K562 (cell line): Measurements from ENCODE around the gene SPAG16. TPM values are rescaled to one million over a fixed set of nuclear protein-coding genes. Genes with fewer than 3 reads are reported as not detected.

Experiments used
- ATAC-seq: fragments of 200-7000 bp; cut with Tn5 transposase; 3 replicates; pipeline ENCODE4 v1.9.1; 2020; ENCODE audit warnings: moderate library complexity
- BruUV-seq: library from RNA; stranded (reverse); fragments of 400-500 nt; replicated peaks from 2 replicates; lab custom pipeline; 2021; lab: Mats Ljungman, UMichigan
- CTCF ChIA-PET: fragments of 300-600 bp; formaldehyde crosslinking; extraction: SDS; loops from one replicate; lab custom pipeline; 2021; ENCODE audit warnings: low intra/inter-chr PET ratio; lab: Yijun Ruan, JAX
- POLR2A ChIA-PET: fragments of 300-600, 350-650 bp; sonication (Branson Sonifier 250); formaldehyde crosslinking; extraction: SDS; loops from one replicate; lab custom pipeline; 2021; ENCODE audit warnings: antibody characterized with exemption, inconsistent platforms; lab: Yijun Ruan, JAX
- DNase-seq, 4 experiments: peaks; one replicate each; pipeline versions ENCODE4 v3.0.0 to v3.0.0-alpha.2; 2011 to 2018; ENCODE audit warnings: low spot score in 3 of 4, mixed read lengths in 3 of 4; ENCODE audit errors: extremely low read depth in 1 of 4
- FAIRE-seq: peaks from 2 replicates; lab custom pipeline; 2011; peaks lifted over from hg19 to GRCh38; lab: Jason Lieb, UNC
- H2AFZ ChIP-seq: 2 replicates; pipeline ENCODE4 v1.6.0; 2011; ENCODE audit warnings: low read depth, low read length, control low read depth, inconsistent platforms
- H3K27ac ChIP-seq: fragments of 200-600 bp; 3 replicates; pipeline ENCODE4 v1.8.0; 2011; ENCODE audit warnings: low read depth, mild to moderate bottlenecking, control low read depth, inconsistent platforms, low read length, moderate library complexity, mixed read lengths; ENCODE audit errors: extremely low read depth
- H3K27me3 ChIP-seq, 2 experiments: fragments of 300-600 bp in 1 of 2; 2 replicates in 1 of 2; 3 replicates in 1 of 2; pipeline versions ENCODE4 v1.6.0 to v1.8.0; 2011; ENCODE audit warnings: inconsistent platforms in 2 of 2, low read length in 2 of 2, mild to moderate bottlenecking in 1 of 2, mixed read lengths in 1 of 2, moderate library complexity in 1 of 2; ENCODE audit not compliant: control insufficient read depth in 2 of 2, insufficient read depth in 2 of 2
- H3K36me3 ChIP-seq: fragments of 300-600 bp; 3 replicates; pipeline ENCODE4 v1.8.0; 2011; ENCODE audit warnings: mild to moderate bottlenecking, low read length, inconsistent platforms; ENCODE audit not compliant: control insufficient read depth, insufficient read depth
- H3K4me1 ChIP-seq, 2 experiments: fragments of 200-600 bp in 1 of 2; replicated peaks in 1 of 2; 2 replicates in 1 of 2; 3 replicates in 1 of 2; pipeline versions ENCODE4 v1.5.1 to v1.8.0; 2011; ENCODE audit warnings: inconsistent platforms in 2 of 2, low read length in 2 of 2, mild to moderate bottlenecking in 1 of 2, mixed read lengths in 1 of 2, moderate library complexity in 1 of 2; ENCODE audit not compliant: control insufficient read depth in 2 of 2, insufficient read depth in 2 of 2
- H3K4me2 ChIP-seq: 2 replicates; pipeline ENCODE4 v1.6.1; 2011; ENCODE audit warnings: low read length, control low read depth, inconsistent platforms, mixed read lengths; ENCODE audit not compliant: insufficient read depth
- H3K4me3 ChIP-seq: fragments of 200-600 bp; sonication (generic), shearing (Covaris generic); 2 replicates; pipeline ENCODE4 v1.5.1; 2016; ENCODE audit warnings: control low read depth, inconsistent platforms
- H3K79me2 ChIP-seq: fragments of 200-600 bp; 3 replicates; pipeline ENCODE4 v1.8.0; 2011; ENCODE audit warnings: low read length, inconsistent platforms; ENCODE audit not compliant: control insufficient read depth, insufficient read depth
- H3K9ac ChIP-seq, 2 experiments: 2 replicates each; pipeline versions ENCODE4 v1.6.0 to v1.6.1; 2011; ENCODE audit warnings: low read depth in 2 of 2, low read length in 2 of 2, control low read depth in 1 of 2, inconsistent platforms in 1 of 2, mild to moderate bottlenecking in 1 of 2, mixed read lengths in 1 of 2; ENCODE audit not compliant: insufficient read depth in 1 of 2
- H3K9me1 ChIP-seq: one replicate; pipeline ENCODE4 v1.6.0; 2011; ENCODE audit warnings: inconsistent platforms, mild to moderate bottlenecking, low read length, moderate library complexity; ENCODE audit not compliant: control insufficient read depth, insufficient read depth
- H3K9me3 ChIP-seq: replicated peaks from 2 replicates; pipeline ENCODE4 v1.5.1; 2011; ENCODE audit warnings: low read depth, low read length, inconsistent platforms; ENCODE audit not compliant: control insufficient read depth, insufficient read depth
- H4K20me1 ChIP-seq: replicated peaks from 2 replicates; pipeline ENCODE4 v1.6.1; 2011; ENCODE audit warnings: low read length, inconsistent platforms, mixed read lengths; ENCODE audit not compliant: control insufficient read depth, insufficient read depth
- ATF7 ChIP-seq: fragments of 450-650 bp; IDR thresholded peaks from 2 replicates; pipeline ENCODE4 v1.7.1; 2014; ENCODE audit warnings: mild to moderate bottlenecking, moderate library complexity
- CBX3 ChIP-seq, 2 experiments: IDR thresholded peaks; 1 replicate in 1 of 2; 2 replicates in 1 of 2; pipeline ENCODE4 v1.6.1; 2012; ENCODE audit warnings: inconsistent platforms in 2 of 2, low read length in 2 of 2, borderline replicate concordance in 1 of 2, control low read depth in 1 of 2
- CTCF ChIP-seq, 3 experiments: IDR thresholded peaks in 2 of 3; conservative IDR thresholded peaks in 1 of 3; 2 replicates each; pipeline ENCODE4 v1.5.1; 2011 to 2012; ENCODE audit warnings: low read length in 3 of 3, mild to moderate bottlenecking in 3 of 3, control low read depth in 2 of 3, improper control_type of control experiment in 1 of 3, inconsistent platforms in 1 of 3, low read depth in 1 of 3, mixed read lengths in 1 of 3, moderate library complexity in 1 of 3; ENCODE audit not compliant: insufficient read depth in 2 of 3
- HSF4 ChIP-seq: fragments of 250-450 bp; sonication (Bioruptor Pico); IDR thresholded peaks from 2 replicates; pipeline ENCODE4 v2.1.2; 2022; ENCODE audit warnings: mild to moderate bottlenecking, moderate library complexity, borderline replicate concordance
- PCBP1 ChIP-seq: fragments of 200-400 bp; formaldehyde crosslinking; IDR thresholded peaks from 2 replicates; pipeline ENCODE4 v1.6.1; 2018; ENCODE audit warnings: mild to moderate bottlenecking, low read depth, low read length; ENCODE audit not compliant: poor library complexity, severe bottlenecking
- TAF9B ChIP-seq: fragments of 450-650 bp; IDR thresholded peaks from 2 replicates; pipeline ENCODE4 v1.6.1; 2018; ENCODE audit warnings: mild to moderate bottlenecking; ENCODE audit not compliant: partially characterized antibody
- TBL1XR1 ChIP-seq, 2 experiments: IDR thresholded peaks; 2 replicates each; pipeline ENCODE4 v1.6.1; 2012; ENCODE audit warnings: improper control_type of control experiment in 2 of 2, low read length in 2 of 2, mild to moderate bottlenecking in 1 of 2
- TFAM ChIP-seq: fragments of 250-450 bp; sonication (Bioruptor Pico); conservative IDR thresholded peaks from 2 replicates; pipeline ENCODE4 v1.5.0; 2021; ENCODE audit warnings: mild to moderate bottlenecking, moderate library complexity
- WGBS: fragments of 100-300 bp; shearing (Covaris generic); methylation state at CpG from one replicate; pipeline ENCODE4 v1.1.6; 2016; ENCODE audit warnings: low coverage, mixed read lengths; ENCODE audit not compliant: insufficient coverage; ENCODE audit errors: missing lambda C conversion rate; 5-methylcytosine and 5-hydroxymethylcytosine counted together
- in situ Hi-C: fragments of 300-500 bp; cut with MboI; formaldehyde crosslinking; loops from 4 replicates; pipeline ENCODE4 v1.15.0; 2018; ENCODE audit warnings: inconsistent platforms, mixed read lengths
- intact Hi-C: fragments of 100-400 bp; cut with micrococcal nuclease; formaldehyde crosslinking; loops from 2 replicates; pipeline ENCODE4 v1.14.2; 2022
- polyA plus RNA-seq, 8 experiments: library from polyadenylated mRNA; depleted of rRNA in 4 of 8; stranded (reverse) in 5 of 8; unstranded in 3 of 8; fragments of >200 nt; fragmentation: Nextera tagmentation in 2 of 8; fragmentation: Illumina TruSeq in 1 of 8; extraction: Ambion mirVana in 2 of 8; extraction: Trizol in 1 of 8; gene quantifications; 2 replicates each; pipeline versions ENCODE4 v1.2.1 to v1.2.3, GENCODE V29; 2011 to 2014; ENCODE audit warnings: inconsistent platforms in 1 of 8, missing spikeins in 1 of 8
- total RNA-seq, 7 experiments: library from RNA; depleted of rRNA in 6 of 7; stranded (reverse); fragments of >200 nt in 6 of 7; fragmentation: Illumina TruSeq in 2 of 7; extraction: Trizol in 2 of 7; gene quantifications; 2 replicates each; pipeline versions ENCODE4 v1.2.1 to v1.2.3, GENCODE V29; 2011 to 2021; ENCODE audit warnings: low replicate concordance in 1 of 7

SPAG16 gene
- total and polyA plus RNA-seq, 9 of the 15 experiments (the other 6 are each of a cell fraction or from before 2014, with no cell fraction given), result 0.98 to 5.9 (median 3.5) TPM

DNA sequence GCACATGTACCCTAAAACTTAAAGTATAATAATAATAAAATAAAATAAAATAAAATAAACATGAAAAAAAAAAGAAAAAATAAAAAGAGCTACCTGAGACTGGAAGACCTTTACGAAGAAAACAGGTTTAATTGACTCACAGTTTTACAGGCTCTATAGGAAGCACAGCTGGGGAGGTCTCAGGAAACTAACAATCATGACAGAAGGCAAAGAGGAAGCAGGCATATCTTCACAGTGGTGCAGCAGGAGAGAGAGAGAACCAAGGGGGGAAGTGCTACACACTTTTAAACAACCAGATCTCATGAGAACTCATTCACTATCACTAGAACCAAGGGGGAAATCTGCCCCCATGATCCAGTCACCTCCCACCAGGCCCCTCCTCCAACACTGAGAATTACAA, 747.3 kb downstream of the SPAG16 start:
- WGBS, result no CpG with 5 or more reads among the region's 1 CpG
- H3K9me1 ChIP-seq, result no peaks in the 10 kb centered on the region
- H3K4me2 ChIP-seq, result no peak overlapping the region
- CTCF ChIA-PET, result no interaction called here
- no peaks in the 10 kb centered on the region for H3K9me3 ChIP-seq
- no peaks in the 10 kb centered on the region for H4K20me1 ChIP-seq
- intact Hi-C loops, result no loop called here
- TF ChIP-seq CTCF (IDR thresholded peaks at IDR 0.05 in 2 of 3, conservative IDR thresholded peaks at IDR 0.05 in 1 of 3; ENCODE audit: insufficient read depth in 2 of 3, low read depth in 1 of 3, low read length in 3 of 3), result no peak
- no peak overlapping the region for H3K27ac ChIP-seq
- H3K4me1 ChIP-seq, result no peaks in the 10 kb centered on the region
- BruUV-seq, result no TSS peak
- in situ Hi-C loops, result no loop called here
- FAIRE-seq (no peak), DNase-seq (no peak), ATAC-seq (no peak)
- no peak overlapping the region for H3K9ac ChIP-seq
- no peaks in the 10 kb centered on the region for H3K36me3 ChIP-seq
- no peaks in the 10 kb centered on the region for H3K27me3 ChIP-seq
- H3K4me3 ChIP-seq, result no peak overlapping the region
- H2AFZ ChIP-seq, result no peak overlapping the region
- POLR2A ChIA-PET, result no interaction called here
- no peaks in the 10 kb centered on the region for H3K79me2 ChIP-seq

DNA sequence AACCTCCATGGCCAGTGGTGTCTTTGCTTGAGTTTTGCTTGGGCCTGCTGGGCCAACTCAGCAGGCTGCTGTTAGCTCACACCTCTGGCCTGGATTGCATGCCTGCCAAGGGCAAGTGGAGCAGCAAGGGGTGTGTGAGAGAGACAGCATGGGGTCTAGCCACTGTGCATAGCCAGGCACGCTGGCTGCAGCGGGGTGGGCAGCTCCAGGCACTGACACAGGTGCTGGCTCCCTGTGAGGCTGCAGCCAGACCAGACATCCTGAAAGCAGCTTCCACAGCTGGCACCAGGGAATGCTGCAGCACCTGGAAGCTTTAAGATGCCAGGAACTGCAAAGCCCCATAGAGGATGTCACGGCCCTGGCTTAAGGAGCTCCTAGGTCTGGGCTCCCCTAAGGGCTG, 750.2 kb downstream of the SPAG16 start:
- no peak overlapping the region for H3K9ac ChIP-seq
- H3K27me3 ChIP-seq, result no peaks in the 10 kb centered on the region
- ChIA-PET POLR2A (no interaction called here), CTCF (no interaction called here)
- H3K9me1 ChIP-seq, result no peaks in the 10 kb centered on the region
- no peaks in the 10 kb centered on the region for H3K4me1 ChIP-seq
- no peaks in the 10 kb centered on the region for H4K20me1 ChIP-seq
- no peak overlapping the region for H3K4me2 ChIP-seq
- H3K4me3 ChIP-seq, result no peak overlapping the region
- intact Hi-C loops (no loop called here), in situ Hi-C loops (no loop called here)
- ATAC-seq, result no peak
- no peak for FAIRE-seq
- no peak overlapping the region for H2AFZ ChIP-seq
- no peaks in the 10 kb centered on the region for H3K9me3 ChIP-seq
- no peaks in the 10 kb centered on the region for H3K79me2 ChIP-seq
- WGBS, result 0% methylated on average over 3 of the region's 3 CpGs
- no peak overlapping the region for H3K27ac ChIP-seq
- DNase-seq, result no peak
- no TSS peak for BruUV-seq
- no peaks in the 10 kb centered on the region for H3K36me3 ChIP-seq
- no peak for TF ChIP-seq PCBP1
- no peak for TF ChIP-seq TFAM (CRISPR knock-in tag)
- TF ChIP-seq TBL1XR1 (IDR thresholded peaks at IDR 0.05; ENCODE audit: low read length in 2 of 2), result no peak
- TF ChIP-seq HSF4 (CRISPR knock-in tag), result no peak
- no peak for TF ChIP-seq TAF9B
- TF ChIP-seq ATF7, result no peak
- TF ChIP-seq CBX3 (IDR thresholded peaks at IDR 0.05; ENCODE audit: borderline replicate concordance in 1 of 2, low read length in 2 of 2), result no peak
